RWPE1 (cell line): ENCODE data around the gene GRWD1.
"Not testable (repeated sequence)": the region's sequence is repeated elsewhere in the genome, so short reads cannot be mapped to it uniquely, and the experiment has no call there.

Experiments
- CTCF ChIA-PET: fragments of 350-600 bp; sonication (Branson Sonifier 250); formaldehyde crosslinking; extraction: SDS; loops from one replicate; lab custom pipeline; 2021; lab: Yijun Ruan, JAX
- POLR2A ChIA-PET: fragments of 400-600 bp; formaldehyde crosslinking; extraction: SDS; loops from one replicate; lab custom pipeline; 2020; ENCODE audit warnings: antibody characterized with exemption; ENCODE audit not compliant: low non-redundant PET; lab: Yijun Ruan, JAX
- DNase-seq: peaks from one replicate; pipeline ENCODE4 v3.0.0; 2012; ENCODE audit warnings: low spot score
- H3K27ac ChIP-seq: fragments of 450-650 bp; 2 replicates; pipeline ENCODE4 v1.5.1; 2017
- TF ChIP-seq, protein P1 (sequence below): fragments of 450-650 bp; conservative IDR thresholded peaks from 2 replicates; pipeline ENCODE4 v1.5.1; 2017; ENCODE audit warnings: low read depth, mild to moderate bottlenecking

GRWD1 gene

DNA sequence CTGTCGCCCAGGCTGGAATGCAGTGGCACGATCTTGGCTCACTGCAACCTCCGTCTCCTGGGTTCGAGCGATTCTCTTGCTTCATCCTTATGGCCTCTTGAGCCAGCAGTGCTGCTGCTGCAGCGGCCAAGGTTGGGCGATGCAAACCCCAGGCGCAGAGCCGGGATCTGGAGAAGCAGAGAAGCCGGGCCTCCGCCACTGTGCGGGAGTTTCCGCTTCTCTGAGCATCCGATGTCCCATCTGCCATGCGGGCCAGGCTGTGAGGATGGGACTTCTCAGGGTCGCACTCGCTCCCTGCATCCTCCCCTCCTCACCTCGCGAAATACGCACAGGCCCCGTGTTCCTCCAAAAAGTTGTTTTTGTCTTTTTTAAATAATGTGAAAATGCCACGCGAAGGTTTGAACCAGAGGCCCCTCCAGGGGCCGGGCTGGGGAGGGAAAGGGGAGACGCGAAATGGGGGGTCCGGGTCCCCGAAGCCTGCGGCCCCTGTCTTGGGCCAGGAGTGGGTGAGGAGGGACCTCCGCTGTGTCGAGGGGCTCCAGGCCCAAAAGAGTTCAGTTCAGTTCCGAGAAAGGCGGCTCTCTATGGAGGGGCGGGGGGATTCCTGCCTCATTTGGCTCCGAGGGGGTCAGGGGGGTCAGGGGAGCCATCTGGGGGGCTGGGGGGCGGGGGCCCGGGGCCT is 39.3 kb downstream of the GRWD1 start:
- ChIA-PET CTCF (no interaction called here), POLR2A (no interaction called here)
- peak overlapping the region; percentile 97; the same call in 1 of the 2 replicates for H3K27ac ChIP-seq
- TF ChIP-seq, protein P1, sequence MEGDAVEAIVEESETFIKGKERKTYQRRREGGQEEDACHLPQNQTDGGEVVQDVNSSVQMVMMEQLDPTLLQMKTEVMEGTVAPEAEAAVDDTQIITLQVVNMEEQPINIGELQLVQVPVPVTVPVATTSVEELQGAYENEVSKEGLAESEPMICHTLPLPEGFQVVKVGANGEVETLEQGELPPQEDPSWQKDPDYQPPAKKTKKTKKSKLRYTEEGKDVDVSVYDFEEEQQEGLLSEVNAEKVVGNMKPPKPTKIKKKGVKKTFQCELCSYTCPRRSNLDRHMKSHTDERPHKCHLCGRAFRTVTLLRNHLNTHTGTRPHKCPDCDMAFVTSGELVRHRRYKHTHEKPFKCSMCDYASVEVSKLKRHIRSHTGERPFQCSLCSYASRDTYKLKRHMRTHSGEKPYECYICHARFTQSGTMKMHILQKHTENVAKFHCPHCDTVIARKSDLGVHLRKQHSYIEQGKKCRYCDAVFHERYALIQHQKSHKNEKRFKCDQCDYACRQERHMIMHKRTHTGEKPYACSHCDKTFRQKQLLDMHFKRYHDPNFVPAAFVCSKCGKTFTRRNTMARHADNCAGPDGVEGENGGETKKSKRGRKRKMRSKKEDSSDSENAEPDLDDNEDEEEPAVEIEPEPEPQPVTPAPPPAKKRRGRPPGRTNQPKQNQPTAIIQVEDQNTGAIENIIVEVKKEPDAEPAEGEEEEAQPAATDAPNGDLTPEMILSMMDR: no peak
- no peak for DNase-seq

DNA sequence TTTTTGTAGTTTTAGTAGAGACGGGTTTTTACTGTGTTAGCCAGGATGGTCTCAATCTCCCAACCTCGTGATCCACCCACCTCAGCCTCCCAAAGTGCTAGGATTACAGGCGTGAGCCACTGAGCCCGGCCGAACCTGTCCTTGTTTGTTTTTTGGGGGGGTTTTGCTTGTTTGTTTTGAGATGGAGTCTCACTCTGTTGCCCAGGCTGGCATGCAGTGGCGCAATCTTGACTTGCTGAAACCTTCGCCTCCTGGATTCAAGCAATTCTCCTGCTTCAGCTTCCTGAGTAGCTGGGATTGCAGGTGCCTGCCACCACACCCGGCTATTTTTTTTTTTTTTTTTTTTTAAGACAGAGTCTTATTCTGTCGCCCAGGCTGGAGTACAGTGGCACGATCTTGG is 40.9 kb downstream of the GRWD1 start:
- DNase-seq, CTCF ChIA-PET: not testable (repeated sequence)
- POLR2A ChIA-PET: interaction anchor here (0.6 kb wide), 1 partner anchor 1150 kb away, joined by 5 read pairs; no protein-coding TSS in a partner anchor
- peak overlapping the region; percentile 97 for H3K27ac ChIP-seq

DNA sequence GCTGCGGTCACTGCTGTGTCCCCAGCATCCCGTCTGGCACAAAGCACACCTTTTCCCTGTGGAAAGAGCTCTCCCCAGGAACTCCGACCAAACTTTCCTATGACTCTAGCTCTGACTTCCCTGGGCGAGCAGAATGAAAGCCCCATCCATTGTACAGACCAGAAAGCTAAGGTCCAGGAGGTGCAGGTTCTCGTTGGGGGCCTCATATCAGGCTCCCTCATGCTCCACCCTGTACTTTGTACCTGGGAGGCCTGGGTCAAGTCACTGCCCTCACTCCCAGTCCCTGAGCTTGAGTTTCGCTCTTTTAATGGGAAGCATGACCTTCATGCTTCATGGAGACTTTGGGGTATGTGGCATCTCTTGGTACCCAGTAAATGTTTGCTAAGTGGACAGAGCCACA is 41.8 kb downstream of the GRWD1 start:
- POLR2A ChIA-PET: interaction anchor here (0.6 to 1.1 kb wide), 3 partner anchors 13 to 128 kb away, joined by 3 to 6 read pairs (median 3); partner anchors contain the start of genes CYTH2 and FAM83E
- CTCF ChIA-PET: interaction anchor here (0.6 to 1.0 kb wide), 5 partner anchors 102 to 240 kb away, joined by 4 to 8 read pairs (median 5); no protein-coding TSS in a partner anchor
- peak overlapping the region; percentile 97 for H3K27ac ChIP-seq
- DNase-seq: no peak
- TF ChIP-seq, protein P1: no peak

DNA sequence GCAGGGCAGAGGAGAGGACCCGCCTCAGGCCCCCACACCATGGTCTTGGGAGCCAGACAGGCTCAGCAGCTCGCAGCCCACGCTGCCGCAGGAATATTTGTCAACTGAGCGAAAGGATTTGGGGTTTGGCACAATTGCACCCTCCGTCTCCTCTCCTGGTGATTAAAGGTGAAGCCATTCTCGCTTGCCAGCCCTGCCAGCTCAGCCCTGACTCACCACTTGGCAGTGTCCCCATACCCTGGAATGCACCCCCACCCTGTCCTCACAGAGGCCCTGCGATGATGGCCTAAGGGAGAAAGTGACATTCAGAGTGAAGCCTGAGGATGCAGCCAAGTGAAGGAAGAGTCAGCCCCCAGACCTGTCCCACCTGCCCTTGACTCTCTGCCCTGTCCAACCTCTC is 42.2 kb downstream of the GRWD1 start:
- peak; percentile 93 for DNase-seq
- POLR2A ChIA-PET: interaction anchor here (0.6 to 1.1 kb wide), 4 partner anchors 12 to 127 kb away, joined by 3 to 6 read pairs (median 4); partner anchors contain the start of genes CYTH2, FAM83E and GRWD1
- CTCF ChIA-PET: interaction anchor here (0.6 to 1.7 kb wide), 5 partner anchors 101 to 239 kb away, joined by 4 to 8 read pairs (median 5); no protein-coding TSS in a partner anchor
- peak overlapping the region; percentile 97 for H3K27ac ChIP-seq
- TF ChIP-seq, protein P1: no peak

DNA sequence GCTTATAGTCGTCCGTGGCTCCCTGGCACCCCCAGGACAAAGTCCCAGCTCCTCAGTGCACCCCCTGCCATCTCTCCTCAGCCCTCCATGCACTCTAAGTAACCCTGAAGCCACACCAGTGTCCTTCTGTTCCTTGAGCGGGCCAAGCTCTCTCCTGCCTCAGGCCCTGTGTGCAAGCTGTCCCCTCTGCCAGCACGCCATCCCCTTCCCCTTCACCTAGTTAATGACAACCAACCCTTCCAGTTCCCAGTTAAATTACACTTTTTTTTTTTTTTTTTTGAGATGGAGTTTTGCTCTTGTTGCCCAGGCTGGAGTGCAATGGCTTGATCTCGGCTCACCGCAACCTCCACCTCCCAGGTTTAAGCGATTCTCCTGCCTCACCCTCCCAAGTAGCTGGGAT is 42.7 kb downstream of the GRWD1 start:
- H3K27ac ChIP-seq: peak overlapping the region; percentile 97
- DNase-seq: not testable (repeated sequence)
- POLR2A ChIA-PET: interaction anchor here (0.7 to 1.1 kb wide), 2 partner anchors 19 to 43 kb away, joined by 4 to 6 read pairs; partner anchors contain the start of genes CYTH2 and GRWD1
- CTCF ChIA-PET: interaction anchor here (1.4 to 2.1 kb wide), 4 partner anchors 101 to 156 kb away, joined by 4 to 7 read pairs (median 5); no protein-coding TSS in a partner anchor

DNA sequence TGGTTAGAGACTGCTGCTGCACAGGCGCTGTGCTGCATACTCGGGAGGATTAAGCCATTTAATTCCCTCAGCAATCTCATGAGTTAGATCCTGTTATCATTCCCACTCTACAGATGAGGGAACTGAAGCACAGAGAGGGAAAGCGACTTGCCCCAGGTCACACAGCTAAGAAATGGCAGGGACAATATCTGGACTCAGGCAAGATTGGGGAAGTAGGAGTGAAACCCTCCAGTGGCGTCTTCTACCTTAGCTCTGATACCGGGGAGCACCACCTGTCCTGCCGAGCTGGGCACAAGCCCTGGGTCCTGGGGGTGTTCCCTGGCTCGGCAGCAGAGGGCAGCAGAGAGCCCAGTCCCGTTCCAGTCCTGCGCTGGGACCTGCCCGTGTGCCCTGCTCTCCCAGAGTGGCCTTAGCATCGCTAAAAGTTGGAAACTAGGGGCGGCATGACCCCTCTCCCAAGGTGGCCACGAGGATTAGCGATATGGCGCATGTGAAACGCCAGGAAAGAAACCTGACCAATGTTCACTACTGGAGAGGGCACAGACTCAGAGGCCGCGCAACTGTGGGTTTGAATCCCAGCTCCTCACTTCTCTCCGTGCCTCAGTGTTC is 43.9 kb downstream of the GRWD1 start:
- CTCF ChIA-PET: interaction anchor here (0.5 to 2.1 kb wide), 15 partner anchors 8 to 768 kb away, joined by 3 to 7 read pairs (median 3); no protein-coding TSS in a partner anchor
- peak; percentile 73 for DNase-seq
- POLR2A ChIA-PET: no interaction called here
- TF ChIP-seq, protein P1: peak; percentile 96
- peak overlapping the region; percentile 97 for H3K27ac ChIP-seq

DNA sequence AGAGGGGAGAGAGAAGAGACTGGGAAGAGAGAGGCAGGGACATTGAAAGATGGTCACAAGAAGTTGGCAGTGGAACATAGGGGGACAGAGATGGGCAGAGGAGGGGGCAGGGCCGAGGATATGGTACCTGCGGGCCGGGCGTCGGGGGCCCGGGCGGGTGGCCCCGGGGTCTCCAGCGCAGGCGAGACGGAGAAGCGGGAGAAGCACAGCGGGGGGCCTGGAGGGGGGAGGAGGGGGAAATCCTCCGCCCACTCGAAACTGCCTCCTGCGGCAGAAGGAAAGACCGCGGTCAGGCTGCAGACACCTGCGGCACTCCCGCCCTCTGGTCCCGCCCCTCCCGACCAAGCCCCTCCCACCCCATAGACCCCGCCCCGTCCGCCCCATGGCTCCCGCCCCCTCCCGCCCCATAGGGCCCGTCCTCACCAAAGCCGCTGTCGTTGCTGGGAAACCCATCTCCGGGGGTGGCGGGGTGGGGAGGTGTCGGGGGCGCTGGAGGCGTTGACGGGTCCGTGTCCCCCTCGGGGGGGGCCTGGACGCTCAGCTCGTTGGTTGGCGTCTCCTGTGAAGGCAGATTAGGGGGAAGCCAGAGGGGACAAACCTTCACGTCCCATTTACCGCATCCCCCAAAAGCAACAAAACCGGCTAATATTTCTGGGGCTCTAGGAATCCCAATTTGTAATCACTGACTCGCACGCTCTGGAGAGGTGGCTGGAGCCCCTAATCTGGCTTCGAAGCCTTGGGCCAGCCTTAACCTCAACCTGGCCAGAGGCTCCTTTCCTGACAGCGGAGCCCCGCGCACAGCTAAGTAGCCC is 45.4 kb downstream of the GRWD1 start:
- peak overlapping the region; percentile 97 for H3K27ac ChIP-seq
- ChIA-PET POLR2A (no interaction called here), CTCF (interaction anchor here (0.6 kb wide), 1 partner anchor 117 kb away, joined by 7 read pairs; no protein-coding TSS in a partner anchor)
- TF ChIP-seq, protein P1: no peak
- DNase-seq: peak; percentile 82
